Measurements from ENCODE around the gene NXNL2. TPM values are rescaled to one million over a fixed set of nuclear protein-coding genes. Genes with fewer than 3 reads are reported as not detected.

NXNL2 gene
- total and polyA plus RNA-seq, 10 of the 15 experiments (the other 5 are each of a cell fraction or from before 2014, with no cell fraction given) = not detected

GRCh38 chr9:88551546-88552137 lies 16.7 kb downstream of the NXNL2 start (continued):
- no peak for TF ChIP-seq CBX3 (IDR thresholded peaks at IDR 0.05; ENCODE audit: borderline replicate concordance, low read depth)
- no peak for TF ChIP-seq SPI1 (IDR thresholded peaks at IDR 0.05; ENCODE audit: borderline replicate concordance, insufficient read depth, low read depth, low read length)
- no peak for TF ChIP-seq PKNOX1 (IDR thresholded peaks at IDR 0.05)
- TF ChIP-seq BCLAF1 (IDR thresholded peaks at IDR 0.05) = no peak
- no peak for TF ChIP-seq ZZZ3 (IDR thresholded peaks at IDR 0.05; ENCODE audit: control insufficient read depth, insufficient read length, low read depth)
- TF ChIP-seq HSF1 (IDR thresholded peaks at IDR 0.05; ENCODE audit: low read depth, low read length) = no peak

GRCh38 chr9:88553350-88553749 lies 18.4 kb downstream of the NXNL2 start:
- Histone ChIP-seq H3K9me3 (replicated peaks; ENCODE audit: control insufficient read depth, insufficient read depth, low read length) (no peaks in the 10 kb centered on the region), H3K27me3 (replicated peaks in 1 of 2; ENCODE audit: control insufficient read depth in 2 of 2, insufficient read depth in 2 of 2, low read length in 1 of 2) (no peaks in the 10 kb centered on the region), H4K20me1 (ENCODE audit: control insufficient read depth, insufficient read depth) (no peaks in the 10 kb centered on the region), H3K27ac (ENCODE audit: control insufficient read depth, insufficient read depth) (no peak overlapping the region), H3K9ac (ENCODE audit: control insufficient read depth, insufficient read depth, low read length) (no peak overlapping the region), H3K4me3 (no peak overlapping the region), H2AFZ (ENCODE audit: control insufficient read depth, low read depth, low read length) (no peak overlapping the region), H3K4me2 (ENCODE audit: control insufficient read depth, insufficient read depth) (no peak overlapping the region), H3K79me2 (ENCODE audit: control insufficient read depth, insufficient read depth, low read length) (no peaks in the 10 kb centered on the region), H3K36me3 (ENCODE audit: control insufficient read depth in 2 of 2, insufficient read depth in 2 of 2, low read length in 1 of 2) (no peaks in the 10 kb centered on the region), H3K4me1 (ENCODE audit: control insufficient read depth, insufficient read depth, low read length) (no peaks in the 10 kb centered on the region)
- ATAC-seq = no peak
- no peak for TF ChIP-seq EZH2 (IDR thresholded peaks at IDR 0.05; ENCODE audit: borderline replicate concordance, control insufficient read depth, low read depth, low read length)
- TF ChIP-seq NR2C2 (IDR thresholded peaks at IDR 0.05; ENCODE audit: borderline replicate concordance, control insufficient read depth, insufficient read length, low read depth) = no peak
- RAD21 ChIA-PET (ENCODE audit: unreplicated experiment) = no interaction called here
- BruUV-seq (replicated peaks) = no TSS peak
- intact Hi-C loops (cut with micrococcal nuclease; ENCODE audit: unreplicated experiment) (no loop called here), in situ Hi-C loops (cut with MboI) (no loop called here)
- POLR2A ChIA-PET = no interaction called here
- SMC1A ChIA-PET (ENCODE audit: uncharacterized antibody, unreplicated experiment) = no interaction called here
- WGBS (ENCODE audit: insufficient coverage, insufficient replicate concordance, low lambda C conversion rate, missing lambda C conversion rate) = 2% methylated on average over 3 of the region's 3 CpGs
- no peak for DNase-seq (ENCODE audit: low read depth, low spot score)
- CTCF ChIA-PET = no interaction called here
- no peak for FAIRE-seq
